PC-9 (cell line): ENCODE data around the gene PSRC1.

Source experiments
- CTCF ChIP-seq: fragments of 200-600 bp; sonication (generic); conservative IDR thresholded peaks from 2 replicates; pipeline ENCODE4 v1.6.1; 2017; ENCODE audit warnings: mixed run types, antibody characterized with exemption, mild to moderate bottlenecking, moderate library complexity
- EZH2 ChIP-seq: fragments of 200-600 bp; sonication (generic); IDR thresholded peaks from 2 replicates; pipeline ENCODE4 v1.8.0; 2017; ENCODE audit warnings: antibody characterized with exemption, low read depth

- TF ChIP-seq CTCF (no peak), EZH2 (no peak)
Observed at GRCh38 chr1:109265741-109266330, 17.1 kb downstream of the PSRC1 start.
